ENCODE results near the gene MAN2A1. TPM values are rescaled to one million over a fixed set of nuclear protein-coding genes. Genes with fewer than 3 reads are reported as not detected.

The MAN2A1 gene
- total RNA-seq, 4 donors from 2014 or later = 38.3 to 51.9 (median 46.2) TPM

DNA sequence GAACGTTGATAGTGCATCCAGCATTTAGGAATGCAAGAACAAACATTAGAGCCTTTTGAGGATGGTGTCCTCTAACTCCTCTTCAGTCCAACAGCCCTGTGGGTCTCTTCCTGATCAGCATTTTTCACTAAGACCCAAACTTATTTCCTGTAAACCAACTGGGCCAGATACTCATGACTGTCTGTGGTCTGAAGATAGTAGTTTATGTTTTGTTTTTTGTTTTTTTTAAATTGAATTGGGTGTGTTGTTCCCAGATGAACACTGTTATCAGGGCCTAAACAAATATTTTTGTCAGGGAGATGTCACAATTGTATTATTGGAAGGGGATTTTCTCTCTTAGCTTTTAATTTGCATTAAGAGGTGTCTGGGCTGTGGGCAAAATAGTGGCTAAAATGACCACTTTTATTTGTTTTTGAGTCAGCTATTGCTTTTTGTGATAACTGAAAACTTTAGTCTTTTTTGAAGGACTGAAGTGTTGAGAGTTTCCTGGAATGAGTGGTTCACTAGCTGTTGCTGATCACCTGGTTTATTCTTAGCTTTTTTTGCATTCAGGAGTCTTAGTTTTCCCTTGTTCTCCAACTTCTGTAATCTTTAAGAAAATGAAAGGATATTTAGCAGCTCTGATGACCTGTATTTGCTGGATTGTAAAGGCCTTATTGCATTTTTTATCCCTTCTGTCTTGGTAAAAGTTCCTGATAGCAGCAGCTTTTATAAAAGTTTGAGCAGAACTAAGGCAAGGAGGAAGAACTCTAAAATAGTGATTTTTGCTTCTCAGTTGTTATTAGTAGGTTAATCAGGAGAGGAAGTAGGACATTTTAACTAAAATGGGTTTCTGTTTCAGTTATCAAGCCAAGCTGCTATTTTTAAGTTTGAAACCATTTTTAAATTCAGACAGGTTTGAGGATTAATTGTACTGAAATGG lies 5.5 kb downstream of the MAN2A1 start:
- ATAC-seq (ENCODE audit: low FRiP score) = no peak
- TF ChIP-seq, protein P1, sequence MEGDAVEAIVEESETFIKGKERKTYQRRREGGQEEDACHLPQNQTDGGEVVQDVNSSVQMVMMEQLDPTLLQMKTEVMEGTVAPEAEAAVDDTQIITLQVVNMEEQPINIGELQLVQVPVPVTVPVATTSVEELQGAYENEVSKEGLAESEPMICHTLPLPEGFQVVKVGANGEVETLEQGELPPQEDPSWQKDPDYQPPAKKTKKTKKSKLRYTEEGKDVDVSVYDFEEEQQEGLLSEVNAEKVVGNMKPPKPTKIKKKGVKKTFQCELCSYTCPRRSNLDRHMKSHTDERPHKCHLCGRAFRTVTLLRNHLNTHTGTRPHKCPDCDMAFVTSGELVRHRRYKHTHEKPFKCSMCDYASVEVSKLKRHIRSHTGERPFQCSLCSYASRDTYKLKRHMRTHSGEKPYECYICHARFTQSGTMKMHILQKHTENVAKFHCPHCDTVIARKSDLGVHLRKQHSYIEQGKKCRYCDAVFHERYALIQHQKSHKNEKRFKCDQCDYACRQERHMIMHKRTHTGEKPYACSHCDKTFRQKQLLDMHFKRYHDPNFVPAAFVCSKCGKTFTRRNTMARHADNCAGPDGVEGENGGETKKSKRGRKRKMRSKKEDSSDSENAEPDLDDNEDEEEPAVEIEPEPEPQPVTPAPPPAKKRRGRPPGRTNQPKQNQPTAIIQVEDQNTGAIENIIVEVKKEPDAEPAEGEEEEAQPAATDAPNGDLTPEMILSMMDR (IDR thresholded peaks at IDR 0.05) = no peak
- no peak for DNase-seq (ENCODE audit: low spot score)

DNA sequence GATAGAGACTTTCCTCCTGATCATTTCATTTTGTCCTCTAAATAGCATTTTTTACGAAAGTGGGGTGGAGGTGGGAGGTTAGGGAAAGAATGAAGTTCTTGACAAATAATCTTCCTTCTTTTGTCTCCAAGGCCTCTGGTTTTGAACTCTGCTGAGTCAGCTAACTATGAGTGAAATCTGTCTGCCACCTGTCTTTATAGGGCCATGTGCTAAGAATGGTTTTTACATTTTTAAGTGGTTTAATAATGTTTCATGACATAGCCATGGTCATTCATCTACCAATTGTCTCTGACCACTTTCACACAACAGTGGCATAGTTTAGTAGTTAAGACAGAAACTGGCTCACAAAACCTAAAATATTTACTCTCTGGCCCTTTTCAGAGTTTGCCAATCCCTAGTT lies 7.6 kb downstream of the MAN2A1 start:
- DNase-seq (ENCODE audit: low spot score) (no peak), ATAC-seq (ENCODE audit: low FRiP score) (no peak)
- TF ChIP-seq, protein P1 (IDR thresholded peaks at IDR 0.05) = no peak

DNA sequence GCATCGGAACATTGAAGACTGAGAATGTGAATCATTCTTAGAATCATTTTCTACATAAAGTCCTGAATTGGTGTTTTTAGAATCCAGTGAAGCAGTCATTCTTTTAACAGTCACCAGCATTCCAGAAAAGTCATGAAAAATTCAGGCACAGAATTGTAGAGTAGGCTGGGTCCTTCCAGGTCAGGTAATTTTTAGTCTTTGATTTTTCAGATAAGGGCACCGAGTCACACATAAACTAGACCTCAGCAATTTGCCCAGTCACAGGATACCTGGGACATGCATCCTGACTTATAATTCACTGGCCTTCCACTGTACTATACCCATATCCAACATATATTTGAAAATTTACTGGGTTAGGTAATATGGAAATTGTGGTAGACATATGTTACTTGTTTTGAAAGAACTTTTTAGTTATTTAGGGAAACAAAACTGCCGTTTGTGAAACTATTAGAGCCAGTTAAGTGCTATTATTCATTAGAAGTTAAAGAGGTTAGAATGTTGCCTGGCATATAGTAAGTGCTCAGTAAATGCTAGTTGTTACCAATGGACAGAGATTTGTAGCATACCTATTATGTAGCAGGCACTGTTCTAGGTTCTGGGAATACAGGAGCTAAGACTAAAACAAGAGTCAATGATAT lies 10.9 kb downstream of the MAN2A1 start:
- TF ChIP-seq, protein P1 (IDR thresholded peaks at IDR 0.05) = no peak
- ATAC-seq (ENCODE audit: low FRiP score) = no peak
- no peak for DNase-seq (ENCODE audit: low spot score)

DNA sequence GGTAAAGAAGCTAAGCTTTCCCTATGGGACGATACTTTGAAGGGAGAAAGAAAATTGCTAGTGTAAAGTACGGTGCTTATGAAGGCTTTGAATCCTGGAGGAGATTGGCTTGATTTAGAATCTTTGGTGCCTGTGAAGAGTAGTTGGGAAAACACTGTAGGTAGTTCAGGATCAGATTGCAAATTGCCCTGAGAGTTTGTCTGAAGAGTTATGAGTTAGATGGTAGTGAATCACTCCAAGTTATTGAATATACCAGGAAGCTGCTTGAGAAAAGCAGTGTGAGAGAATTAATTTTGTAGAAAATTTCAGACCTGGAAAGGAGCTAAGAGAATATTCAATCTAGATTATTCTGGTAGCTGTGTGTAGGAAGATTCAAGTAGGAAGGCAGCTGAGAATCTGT lies 11.5 kb downstream of the MAN2A1 start:
- no peak for DNase-seq (ENCODE audit: low spot score)
- TF ChIP-seq, protein P1 (IDR thresholded peaks at IDR 0.05) = no peak
- ATAC-seq (ENCODE audit: low FRiP score) = no peak

DNA sequence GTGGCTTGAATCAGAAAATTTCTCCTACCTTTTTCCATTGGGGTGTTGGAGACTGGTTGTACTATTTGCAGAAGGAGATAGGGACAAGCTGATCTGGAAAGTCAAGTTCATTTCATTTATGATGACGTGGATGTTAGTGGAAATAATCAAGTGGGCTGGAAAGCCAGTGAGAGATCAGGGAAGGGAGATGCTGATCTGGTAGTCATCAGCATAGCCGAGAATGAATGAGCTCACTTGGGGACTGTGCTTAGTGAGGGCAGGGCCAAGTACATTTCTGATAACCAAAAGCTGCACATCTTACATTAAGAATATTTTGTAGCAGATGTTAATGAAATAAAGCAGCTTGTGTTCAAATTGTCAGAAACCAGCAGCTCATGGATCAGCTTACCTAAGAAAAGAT lies 12.1 kb downstream of the MAN2A1 start:
- no peak for DNase-seq (ENCODE audit: low spot score)
- ATAC-seq (ENCODE audit: low FRiP score) = no peak

DNA sequence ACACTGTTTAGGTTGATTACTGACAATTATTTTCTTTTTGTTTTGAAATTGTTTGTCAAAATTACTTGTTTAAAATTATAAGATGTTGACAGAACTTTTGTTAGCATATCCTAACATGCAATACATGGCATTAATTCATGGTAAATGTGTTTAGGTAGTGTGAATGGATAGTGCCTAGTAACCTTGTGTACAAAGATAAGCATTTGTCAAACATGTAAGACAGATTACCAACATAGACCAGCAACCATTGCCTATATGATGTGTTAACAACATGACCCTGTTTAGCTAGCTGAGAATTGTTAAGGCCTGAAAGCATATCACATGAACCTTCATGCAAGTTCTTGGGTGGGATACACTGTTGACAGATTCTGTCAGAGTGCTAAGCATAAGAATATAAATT lies 13.4 kb downstream of the MAN2A1 start:
- ATAC-seq (ENCODE audit: low FRiP score) (no peak), DNase-seq (ENCODE audit: low spot score) (no peak)
- TF ChIP-seq, protein P1 (IDR thresholded peaks at IDR 0.05) = no peak

More for the DNA sequence above, 12.1 kb downstream of the MAN2A1 start:
- TF ChIP-seq, protein P1 (IDR thresholded peaks at IDR 0.05) = no peak
